Lower leg skin (tissue), 3 donors: ENCODE results near the gene MRPS2.

Source experiments
- CTCF ChIP-seq, 3 donors: fragments of 450-650 bp; IDR thresholded peaks; one replicate each; pipeline ENCODE4 v1.5.1; 2016; ENCODE audit warnings: antibody characterized with exemption in 3 of 3, mild to moderate bottlenecking in 3 of 3, moderate library complexity in 2 of 3
- POLR2A ChIP-seq, 2 donors: fragments of 450-650 bp; IDR thresholded peaks; one replicate each; pipeline ENCODE4 v1.6.1; 2016 to 2017; ENCODE audit warnings: antibody characterized with exemption in 2 of 2, mild to moderate bottlenecking in 1 of 2, moderate library complexity in 1 of 2

GRCh38 chr9:135479469-135480052 is 20.9 kb upstream of the MRPS2 start, which contains the start of gene PPP1R26:
- TF ChIP-seq CTCF (IDR thresholded peaks at IDR 0.05), result no peak
- TF ChIP-seq POLR2A (IDR thresholded peaks at IDR 0.05), result no peak
